ENCODE data around the gene DPP6. TPM values are rescaled to one million over a fixed set of nuclear protein-coding genes. Genes with fewer than 3 reads are reported as not detected.

Gene DPP6
- total and polyA plus RNA-seq, 2 of the 8 experiments (the other 6 are each of a cell fraction or from before 2014, with no cell fraction given): 4.7 to 6.8 TPM

- Histone ChIP-seq H3K4ac (replicated peaks; ENCODE audit: insufficient read length, low read depth, low read length) (no peak overlapping the region), H2AFZ (ENCODE audit: low read length) (no peak overlapping the region), H2BK5ac (ENCODE audit: low read depth, low read length) (no peak overlapping the region), H3K9me3 (ENCODE audit: insufficient read depth in 2 of 2, low read depth in 1 of 2, low read length in 1 of 2) (no peaks in the 10 kb centered on the region), H4K91ac (replicated peaks; ENCODE audit: insufficient read length, low read length) (no peak overlapping the region), H2BK12ac (ENCODE audit: low read depth, low read length) (no peak overlapping the region), H2AK5ac (ENCODE audit: low read depth, low read length) (no peak overlapping the region), H3K9ac (replicated peaks in 1 of 4; ENCODE audit: extremely low read depth in 1 of 4, low read depth in 3 of 4, low read length in 3 of 4) (no peak overlapping the region), H3K56ac (replicated peaks; ENCODE audit: insufficient read length, low read depth, low read length) (no peak overlapping the region), H3K23me2 (ENCODE audit: low read depth, low read length) (no peaks in the 10 kb centered on the region), H2BK20ac (ENCODE audit: low read length) (no peak overlapping the region), H3K79me2 (ENCODE audit: control insufficient read depth in 1 of 2, insufficient read depth in 2 of 2, low read length in 2 of 2) (no peaks in the 10 kb centered on the region), H3K4me3 (ENCODE audit: extremely low read depth in 1 of 4, insufficient read depth in 2 of 4, low read depth in 3 of 4, low read length in 4 of 4) (no peak overlapping the region), H2BK120ac (replicated peaks; ENCODE audit: low read depth, low read length) (no peak overlapping the region), H4K8ac (ENCODE audit: extremely low read depth, insufficient read depth, low read length) (no peak overlapping the region), H3K14ac (ENCODE audit: insufficient read length) (no peak overlapping the region), H3K23ac (ENCODE audit: insufficient read length) (no peak overlapping the region), H3K4me2 (ENCODE audit: insufficient read depth in 1 of 2, low read depth in 2 of 2, low read length in 2 of 2) (no peak overlapping the region), H3K27ac (ENCODE audit: low read depth, low read length) (no peak overlapping the region), H3K27me3 (replicated peaks in 1 of 4; ENCODE audit: control insufficient read depth in 3 of 4, extremely low read depth in 1 of 4, insufficient read depth in 3 of 4, low read length in 3 of 4) (no peaks in the 10 kb centered on the region), H3K4me1 (replicated peaks in 1 of 4; ENCODE audit: control insufficient read depth in 3 of 4, insufficient read depth in 4 of 4, low read length in 3 of 4) (no peaks in the 10 kb centered on the region), H4K20me1 (replicated peaks in 1 of 2; ENCODE audit: control insufficient read depth in 1 of 2, insufficient read depth in 2 of 2, low read length in 2 of 2) (no peaks in the 10 kb centered on the region), H4K5ac (ENCODE audit: insufficient read length, low read depth, low read length) (no peak overlapping the region), H3K18ac (ENCODE audit: extremely low read depth, low read length) (no peak overlapping the region), H3K79me1 (ENCODE audit: low read depth, low read length) (no peaks in the 10 kb centered on the region), H2BK15ac (ENCODE audit: low read length) (no peak overlapping the region), H3K36me3 (ENCODE audit: control insufficient read depth in 2 of 4, insufficient read depth in 4 of 4, low read length in 3 of 4) (no peaks in the 10 kb centered on the region)
- POLR2A ChIA-PET (ENCODE audit: partially characterized antibody): no interaction called here
- FAIRE-seq: no peak
- CTCF ChIA-PET (ENCODE audit: partially characterized antibody): no interaction called here
- WGBS, 2 experiments (ENCODE audit: extremely low coverage in 1 of 2, insufficient coverage in 1 of 2, insufficient read length in 1 of 2, insufficient replicate concordance in 2 of 2, low coverage in 1 of 2, low lambda C conversion rate in 2 of 2, missing lambda C conversion rate in 1 of 2): 95% methylated on average over 3 of the region's 3 CpGs; no CpG with 5 or more reads in 1 of the 2 experiments
- TF ChIP-seq NRF1 (IDR thresholded peaks at IDR 0.05; ENCODE audit: low read depth, low read length) (no peak), CHD1 (IDR thresholded peaks at IDR 0.05; ENCODE audit: low read depth, low read length) (no peak), TAF1 (IDR thresholded peaks at IDR 0.05; ENCODE audit: low read depth, low read length) (no peak), EZH2 (IDR thresholded peaks at IDR 0.05; ENCODE audit: low read depth, low read length, severe bottlenecking) (no peak), GABPA (IDR thresholded peaks at IDR 0.05; ENCODE audit: borderline replicate concordance, insufficient read depth, low read length) (no peak), RBBP5 (IDR thresholded peaks at IDR 0.05; ENCODE audit: borderline replicate concordance, low read depth, low read length) (no peak), RAD21 (IDR thresholded peaks at IDR 0.05 in 1 of 2, conservative IDR thresholded peaks at IDR 0.05 in 1 of 2; ENCODE audit: low read depth in 2 of 2, low read length in 2 of 2) (no peak), PHF8 (conservative IDR thresholded peaks at IDR 0.05; ENCODE audit: low read depth, low read length) (no peak)
- DNase-seq (ENCODE audit: low read depth in 1 of 2, low spot score in 2 of 2): no peak
These were observed 507.3 kb downstream of the DPP6 start for GRCh38 chr7:154559454-154559853.
